Kidney (tissue), 14 donors: ENCODE data around the gene STK16. TPM values are rescaled to one million over a fixed set of nuclear protein-coding genes. Genes with fewer than 3 reads are reported as not detected.

Source experiments
- DNase-seq, 5 donors: peaks; one replicate each; pipeline ENCODE4 v3.0.0-alpha.2; 2013 to 2020
- FAIRE-seq: peaks from 2 replicates; lab custom pipeline; 2012; peaks lifted over from hg19 to GRCh38; lab: Jason Lieb, UNC
- H3K27ac ChIP-seq, 2 donors: one replicate each; pipeline ENCODE4 v1.7.0; 2013; ENCODE audit warnings: low read depth in 2 of 2, low read length in 2 of 2, inconsistent platforms in 1 of 2
- H3K27me3 ChIP-seq: one replicate; pipeline ENCODE4 v1.7.1; 2013; ENCODE audit warnings: low read length, inconsistent platforms; ENCODE audit not compliant: control insufficient read depth, insufficient read depth
- H3K36me3 ChIP-seq, 3 donors: one replicate each; pipeline versions ENCODE4 v1.7.0 to v1.7.1; 2013; ENCODE audit warnings: low read length in 3 of 3, control low read depth in 1 of 3, inconsistent platforms in 1 of 3; ENCODE audit not compliant: insufficient read depth in 3 of 3, control insufficient read depth in 2 of 3
- H3K4me1 ChIP-seq, 3 donors: one replicate each; pipeline versions ENCODE4 v1.7.0 to v1.7.1; 2013; ENCODE audit warnings: low read length in 3 of 3, inconsistent platforms in 1 of 3, low read depth in 1 of 3; ENCODE audit not compliant: control insufficient read depth in 2 of 3, insufficient read depth in 2 of 3
- H3K4me3 ChIP-seq, 3 donors: one replicate each; pipeline versions ENCODE4 v1.7.0 to v1.8.1; 2013; ENCODE audit warnings: low read length in 3 of 3, control low read depth in 1 of 3, inconsistent platforms in 1 of 3
- H3K9ac ChIP-seq, 3 donors: one replicate each; pipeline versions ENCODE4 v1.7.0 to v1.7.1; 2013; ENCODE audit warnings: low read length in 3 of 3, control low read depth in 1 of 3, inconsistent platforms in 1 of 3
- H3K9me3 ChIP-seq, 3 donors: one replicate each; pipeline versions ENCODE4 v1.7.0 to v1.7.1; 2013; ENCODE audit warnings: low read length in 3 of 3, control low read depth in 1 of 3, inconsistent platforms in 1 of 3; ENCODE audit not compliant: control insufficient read depth in 2 of 3, insufficient read depth in 1 of 3
- CTCF ChIP-seq: IDR thresholded peaks from 3 replicates; pipeline ENCODE4 v1.5.1; 2012; ENCODE audit warnings: mild to moderate bottlenecking, moderate library complexity, borderline replicate concordance; ENCODE audit not compliant: insufficient read depth; ENCODE audit errors: extremely low read depth
- intact Hi-C: fragments of 100-400 bp; cut with DNase I; formaldehyde crosslinking; loops from one replicate; pipeline ENCODE4 v1.11.1; 2022
- polyA plus RNA-seq: library from polyadenylated mRNA; stranded (reverse); fragments of 350-450 nt; fragmentation: Illumina TruSeq; extraction: RNeasy Lipid Tissue Mini Kit (QIAGEN cat#74804); gene quantifications from one replicate; pipeline ENCODE4 v1.2.3, GENCODE V29; 2014; ENCODE audit warnings: low read depth, low replicate concordance; ENCODE audit not compliant: insufficient read depth
- total RNA-seq: library from RNA; stranded (reverse); fragmentation: NEBNext Ultra II Directional; extraction: Animal tissue kit (Norgen Biotek cat#: 25700); gene quantifications from one replicate; pipeline ENCODE4 v1.2.1, GENCODE V29; 2021
- donor health status: control.
- donor health status: control.
- donor health status: control.
- donor health status: control.
- donor health status: control.
- donor health status: DM: yes; HTN: yes; CAD: no.
- donor health status: Normal renal cell carcinoma (clear cell type).

The STK16 gene
- total and polyA plus RNA-seq, 2 donors from 2014 or later, result 29.9 to 53.8 TPM

DNA sequence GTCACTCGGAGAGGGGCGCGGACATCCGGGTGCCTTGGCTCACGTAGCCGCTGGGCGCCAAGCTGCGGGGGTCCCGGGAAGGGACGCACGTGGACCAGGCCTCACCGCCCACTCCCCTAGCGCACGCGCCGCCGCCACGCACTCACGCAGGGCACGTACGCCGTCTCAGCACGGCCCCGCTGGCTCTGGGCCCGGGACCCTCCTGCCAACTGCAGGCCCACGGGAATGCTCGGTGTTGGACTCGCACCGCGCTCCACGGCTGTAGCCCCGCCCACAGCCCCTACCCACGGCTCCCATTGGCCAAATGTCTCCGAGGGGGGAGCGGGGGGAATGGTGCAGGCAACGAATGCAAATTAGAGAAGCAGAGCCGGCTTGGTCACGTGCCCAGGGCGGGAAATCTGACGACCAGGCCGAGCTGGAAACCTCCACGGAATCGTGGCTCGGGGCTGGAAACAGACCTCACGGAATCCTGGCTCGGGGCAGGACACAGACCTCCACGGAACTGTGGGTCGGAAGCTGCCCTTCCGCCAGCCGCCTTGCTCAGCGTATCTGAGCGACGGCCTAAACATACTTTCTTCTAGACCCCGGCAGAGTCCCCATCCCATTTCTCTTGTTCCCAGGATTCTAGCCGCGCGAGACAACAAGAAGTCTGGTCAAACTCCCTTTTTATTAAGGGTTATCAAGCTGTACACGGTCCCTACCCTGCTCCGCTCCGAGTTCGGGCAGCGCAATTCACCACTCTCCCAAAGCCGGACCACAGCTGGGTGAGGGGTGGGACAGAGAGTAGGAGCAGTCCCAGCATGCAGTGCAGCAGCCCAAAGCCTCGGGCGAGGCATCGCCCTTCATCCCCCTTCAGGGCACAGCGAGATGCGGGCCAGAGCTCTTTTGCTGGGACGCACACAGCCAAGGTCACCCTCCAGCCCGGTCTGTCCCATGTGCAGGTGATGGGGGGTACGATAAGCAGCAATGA lies 26.3 kb upstream of the STK16 start, which contains the start of gene ABCB6:
Gene ABCB6, minus strand, starts transcription at position 227 of the 970 bp plus-strand sequence. CDS start 285 bp downstream, outside the sequence.
- intact Hi-C loops, result no loop called here
- peaks cover 0 to 16% (median 6%) of the 10 kb centered on the region in 3 donors for H3K4me1 ChIP-seq
- no peaks in the 10 kb centered on the region for H3K27me3 ChIP-seq
- H3K36me3 ChIP-seq, result peaks cover 6 to 52% (median 27%) of the 10 kb centered on the region in 3 donors
- FAIRE-seq (peak; percentile 66), DNase-seq (peak; percentile 96 to 99 (median 97))
- peak within 1 kb of the TSS; percentile 50 to 64 (median 55) for H3K4me3 ChIP-seq
- peak within 1 kb of the TSS; percentile 22 to 71 (median 43) for H3K9ac ChIP-seq
- H3K9me3 ChIP-seq, result no peaks in the 10 kb centered on the region
- TF ChIP-seq CTCF, result peak; percentile 2
- peak within 1 kb of the TSS; percentile 85 to 88 for H3K27ac ChIP-seq

- no peak for FAIRE-seq
These were observed 25.3 kb upstream of the STK16 start for GRCh38 chr2:219219784-219220532.

More at GRCh38 chr2:219219784-219220532, 25.3 kb upstream of the STK16 start:
- peak in 1 of 5 donors; percentile 72 for DNase-seq
- intact Hi-C loops, result no loop called here
- no peak for TF ChIP-seq CTCF
- Histone ChIP-seq H3K9ac (peak overlapping the region in 1 of 3 donors; percentile 71), H3K4me1 (peaks cover 0 to 16% (median 6%) of the 10 kb centered on the region in 3 donors), H3K9me3 (no peaks in the 10 kb centered on the region), H3K36me3 (peaks cover 6 to 55% (median 33%) of the 10 kb centered on the region in 3 donors), H3K27me3 (no peaks in the 10 kb centered on the region), H3K27ac (no peak overlapping the region), H3K4me3 (no peak overlapping the region)
